Cerebellar cortex (tissue), 1 donor: ENCODE results near the gene CTTNBP2.

Experiments
- DNase-seq: peaks from one replicate; pipeline ENCODE4 v3.0.0-alpha.2; 2015; ENCODE audit warnings: low spot score

CTTNBP2 gene

GRCh38 chr7:117685795-117686194 lies 187.4 kb downstream of the CTTNBP2 start:
- DNase-seq: no peak

GRCh38 chr7:117683430-117684175 lies 189.6 kb downstream of the CTTNBP2 start:
- DNase-seq: no peak

GRCh38 chr7:117682681-117683385 lies 190.4 kb downstream of the CTTNBP2 start:
- DNase-seq: no peak

GRCh38 chr7:117679120-117679519 lies 194.1 kb downstream of the CTTNBP2 start:
- no peak for DNase-seq

GRCh38 chr7:117675497-117676435 lies 197.5 kb downstream of the CTTNBP2 start:
- no peak for DNase-seq

GRCh38 chr7:117674617-117675016 lies 198.6 kb downstream of the CTTNBP2 start:
- no peak for DNase-seq

GRCh38 chr7:117673839-117674238 lies 199.4 kb downstream of the CTTNBP2 start:
- peak; percentile 20 for DNase-seq

- peak; percentile 58 for DNase-seq
Measured at GRCh38 chr7:117673367-117673766, 199.9 kb downstream of the CTTNBP2 start.

GRCh38 chr7:117672453-117672852 lies 200.8 kb downstream of the CTTNBP2 start:
- DNase-seq: no peak

- no peak for DNase-seq
Measured at GRCh38 chr7:117669818-117670217, 203.4 kb downstream of the CTTNBP2 start.

GRCh38 chr7:117667456-117667855 lies 205.8 kb downstream of the CTTNBP2 start:
- no peak for DNase-seq

- DNase-seq: no peak
Measured at GRCh38 chr7:117666689-117667088, 206.6 kb downstream of the CTTNBP2 start.

- no peak for DNase-seq
Measured at GRCh38 chr7:117666031-117666430, 207.2 kb downstream of the CTTNBP2 start.

GRCh38 chr7:117665368-117665767 lies 207.9 kb downstream of the CTTNBP2 start:
- no peak for DNase-seq

GRCh38 chr7:117664047-117664446 lies 209.2 kb downstream of the CTTNBP2 start:
- no peak for DNase-seq

GRCh38 chr7:117661328-117661727 lies 211.9 kb downstream of the CTTNBP2 start:
- DNase-seq: no peak
